Heart left ventricle (tissue), 16 donors: Measurements from ENCODE around the gene SERAC1. TPM values are rescaled to one million over a fixed set of nuclear protein-coding genes. Genes with fewer than 3 reads are reported as not detected.
"Not testable (repeated sequence)": the region's sequence is repeated elsewhere in the genome, so short reads cannot be mapped to it uniquely, and the experiment has no call there.

Source experiments
- ATAC-seq, 4 donors: fragments of 200-7000 bp; cut with Tn5 transposase; one replicate each; pipeline ENCODE4 v1.9.1; 2020 to 2022; ENCODE audit warnings: moderate library complexity in 4 of 4, mild to moderate bottlenecking in 3 of 4, moderate number of reproducible peaks in 1 of 4
- DNase-seq, 5 donors: peaks; one replicate each; pipeline ENCODE4 v3.0.0-alpha.2; 2020
- H3K27ac ChIP-seq, 12 donors: fragments of 200-600 bp; sonication (generic) in 4 of 12; one replicate each; pipeline versions ENCODE4 v1.5.0 to v1.8.0; 2016 to 2022; ENCODE audit warnings: mild to moderate bottlenecking in 2 of 12
- H3K27me3 ChIP-seq, 9 donors: fragments of 200-600 bp; sonication (generic) in 2 of 9; one replicate each; pipeline versions ENCODE4 v1.5.1 to v1.8.0; 2016 to 2022; ENCODE audit warnings: mild to moderate bottlenecking in 3 of 9
- H3K36me3 ChIP-seq, 9 donors: fragments of 200-600 bp; sonication (generic) in 2 of 9; one replicate each; pipeline versions ENCODE4 v1.5.0 to v1.8.0; 2018 to 2022; ENCODE audit warnings: mild to moderate bottlenecking in 2 of 9
- H3K4me1 ChIP-seq, 12 donors: fragments of 200-600 bp; sonication (generic) in 4 of 12; one replicate each; pipeline versions ENCODE4 v1.5.0 to v1.8.0; 2016 to 2022; ENCODE audit warnings: mild to moderate bottlenecking in 3 of 12
- H3K4me3 ChIP-seq, 12 donors: fragments of 200-600 bp; sonication (generic) in 4 of 12; one replicate each; pipeline versions ENCODE4 v1.5.0 to v1.8.0; 2017 to 2022; ENCODE audit warnings: mild to moderate bottlenecking in 9 of 12, moderate library complexity in 4 of 12
- H3K9me3 ChIP-seq, 12 donors: fragments of 200-600 bp; sonication (generic) in 4 of 12; one replicate each; pipeline versions ENCODE4 v1.5.0 to v1.8.0; 2016 to 2022; ENCODE audit warnings: mild to moderate bottlenecking in 1 of 12
- POLR2A ChIP-seq, 2 donors: fragments of 450-650 bp; IDR thresholded peaks; one replicate each; pipeline ENCODE4 v1.6.1; 2017; ENCODE audit warnings: antibody characterized with exemption in 2 of 2, mild to moderate bottlenecking in 2 of 2, moderate library complexity in 2 of 2
- WGBS, 4 donors: extraction: QIAGEN DNeasy Blood & Tissue Kit in 2 of 4; methylation state at CpG; one replicate each; pipeline versions ENCODE4 v1.1.5 to v1.1.7; 2013 to 2018; 5-methylcytosine and 5-hydroxymethylcytosine counted together
- intact Hi-C, 10 donors: fragments of 100-400 bp; cut with DNase I; formaldehyde crosslinking; loops; one replicate each; pipeline versions ENCODE4 v1.11.1 to v1.14.2; 2022
- polyA plus RNA-seq, 2 donors: library from polyadenylated mRNA; stranded (reverse); fragments of 200-250 nt; gene quantifications; one replicate each; pipeline ENCODE4 v1.2.3, GENCODE V29; 2013
- total RNA-seq, 9 donors: library from RNA; depleted of rRNA in 2 of 9; stranded (reverse); fragments of >200 nt in 2 of 9; fragmentation: NEBNext Ultra II Directional in 3 of 9; extraction: Animal tissue kit (Norgen Biotek cat#: 25700) in 3 of 9; gene quantifications; one replicate each; pipeline versions ENCODE4 v1.1.0 to v1.2.4, GENCODE V29; 2016 to 2023
- TF ChIP-seq, protein P1 (sequence below), 12 donors: fragments of 200-600 bp; sonication (generic) in 4 of 12; IDR thresholded peaks; one replicate each; pipeline versions ENCODE4 v1.5.0 to v1.8.0; 2018 to 2022; ENCODE audit warnings: antibody characterized with exemption in 12 of 12, mild to moderate bottlenecking in 5 of 12
- donor health status: ischemic (EF 13 %, LVEDD 7.1; RV severe dilation, severe dysfunction).
- donor health status: healthy with polysubstance abuse.
- donor health status: DM: no; HTN: yes; CAD: no.
- donor health status: DM: no; HTN: no; CAD: no.
- donor health status: ischemic (EF 25% LVEDD 6.9; RV normal size, moderate dysfunction).
- donor health status: ischemic (EF 25% LVEDD 5.7; RV mildly dilated, moderate dysfunction).
- donor health status: healthy.
- donor health status: DM: yes; HTN: yes; CAD: no.
- donor health status: ischemic (EF 35%, LVEDD 5.7; RV mildly dilated, moderate dysfunction).
- donor health status: nonischemic (EF 11% LVEDD 7.7; RV severe dilation, severe dysfunction).
- donor health status: DM: yes; HTN: yes; CAD: no.
- donor health status: PGD.
- donor health status: ischemic (EF 29% LVEDD 5.4; RV normal size, mild dysfunction).
- donor health status: nonischemic (EF 23%, LVEDD 6.1; RV moderate dilation, normal function).

SERAC1 gene
- total and polyA plus RNA-seq, 11 donors: 1.5 to 7.0 (median 5.5) TPM

DNA sequence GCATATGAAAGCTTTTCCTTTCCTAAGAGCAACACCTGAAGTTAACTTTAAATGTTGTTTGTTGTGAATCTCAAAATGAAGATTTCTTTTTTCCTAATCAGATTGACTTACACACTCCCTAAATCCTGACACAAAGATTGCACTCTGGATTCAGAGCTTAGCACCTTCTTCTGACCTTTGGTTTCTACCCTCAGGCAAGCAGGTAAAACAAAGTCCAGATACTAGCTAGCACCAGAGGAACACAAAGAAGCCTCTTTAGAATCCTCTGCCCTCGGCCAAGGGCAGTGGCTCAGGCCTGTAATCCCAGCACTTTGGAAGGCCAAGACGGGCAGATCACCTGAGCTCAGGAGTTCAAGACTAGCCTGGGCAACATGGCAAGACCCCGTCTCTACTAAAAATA lies 14.5 kb downstream of the SERAC1 start:
- Histone ChIP-seq H3K36me3 (peaks cover 0 to 45% (median 21%) of the 10 kb centered on the region in 9 donors), H3K27me3 (no peaks in the 10 kb centered on the region), H3K4me3 (no peak overlapping the region), H3K27ac (no peak overlapping the region), H3K4me1 (no peaks in the 10 kb centered on the region), H3K9me3 (no peaks in the 10 kb centered on the region)
- no peak for DNase-seq
- no peak for TF ChIP-seq POLR2A (IDR thresholded peaks at IDR 0.05)
- TF ChIP-seq, protein P1, sequence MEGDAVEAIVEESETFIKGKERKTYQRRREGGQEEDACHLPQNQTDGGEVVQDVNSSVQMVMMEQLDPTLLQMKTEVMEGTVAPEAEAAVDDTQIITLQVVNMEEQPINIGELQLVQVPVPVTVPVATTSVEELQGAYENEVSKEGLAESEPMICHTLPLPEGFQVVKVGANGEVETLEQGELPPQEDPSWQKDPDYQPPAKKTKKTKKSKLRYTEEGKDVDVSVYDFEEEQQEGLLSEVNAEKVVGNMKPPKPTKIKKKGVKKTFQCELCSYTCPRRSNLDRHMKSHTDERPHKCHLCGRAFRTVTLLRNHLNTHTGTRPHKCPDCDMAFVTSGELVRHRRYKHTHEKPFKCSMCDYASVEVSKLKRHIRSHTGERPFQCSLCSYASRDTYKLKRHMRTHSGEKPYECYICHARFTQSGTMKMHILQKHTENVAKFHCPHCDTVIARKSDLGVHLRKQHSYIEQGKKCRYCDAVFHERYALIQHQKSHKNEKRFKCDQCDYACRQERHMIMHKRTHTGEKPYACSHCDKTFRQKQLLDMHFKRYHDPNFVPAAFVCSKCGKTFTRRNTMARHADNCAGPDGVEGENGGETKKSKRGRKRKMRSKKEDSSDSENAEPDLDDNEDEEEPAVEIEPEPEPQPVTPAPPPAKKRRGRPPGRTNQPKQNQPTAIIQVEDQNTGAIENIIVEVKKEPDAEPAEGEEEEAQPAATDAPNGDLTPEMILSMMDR (IDR thresholded peaks at IDR 0.05): no peak
- no peak for ATAC-seq
- intact Hi-C loops: no loop called here
- WGBS, 4 donors: 92 to 98% (median 95%) methylated on average over 3 of the region's 3 CpGs

DNA sequence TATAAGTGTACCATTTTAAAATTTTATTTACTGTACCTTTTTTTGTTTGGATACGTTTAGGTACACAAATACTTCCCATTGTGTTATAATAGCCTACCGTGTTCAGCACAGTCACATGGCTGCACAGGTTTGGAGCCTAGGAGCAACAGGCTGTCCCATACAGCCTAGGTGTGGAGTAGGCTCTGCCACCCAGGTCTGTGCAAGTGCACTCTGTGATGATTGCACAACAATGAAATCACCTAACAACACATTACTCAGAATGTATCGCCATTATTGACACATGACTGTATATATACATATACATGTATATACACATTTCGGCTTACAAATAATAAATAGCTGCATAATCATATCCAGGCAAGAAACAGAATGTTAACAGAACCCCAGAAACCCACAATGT lies 15.4 kb downstream of the SERAC1 start:
- TF ChIP-seq POLR2A (IDR thresholded peaks at IDR 0.05): no peak
- TF ChIP-seq, protein P1 (IDR thresholded peaks at IDR 0.05): no peak
- no peak overlapping the region for H3K4me3 ChIP-seq
- no peak overlapping the region for H3K27ac ChIP-seq
- intact Hi-C loops: no loop called here
- no peaks in the 10 kb centered on the region for H3K4me1 ChIP-seq
- no peak for DNase-seq
- H3K9me3 ChIP-seq: no peaks in the 10 kb centered on the region
- H3K27me3 ChIP-seq: no peaks in the 10 kb centered on the region
- peaks cover 0 to 41% (median 21%) of the 10 kb centered on the region in 9 donors for H3K36me3 ChIP-seq
- ATAC-seq: no peak
- WGBS, 4 donors: 94 to 100% (median 96%) methylated on average over 4 of the region's 4 CpGs

DNA sequence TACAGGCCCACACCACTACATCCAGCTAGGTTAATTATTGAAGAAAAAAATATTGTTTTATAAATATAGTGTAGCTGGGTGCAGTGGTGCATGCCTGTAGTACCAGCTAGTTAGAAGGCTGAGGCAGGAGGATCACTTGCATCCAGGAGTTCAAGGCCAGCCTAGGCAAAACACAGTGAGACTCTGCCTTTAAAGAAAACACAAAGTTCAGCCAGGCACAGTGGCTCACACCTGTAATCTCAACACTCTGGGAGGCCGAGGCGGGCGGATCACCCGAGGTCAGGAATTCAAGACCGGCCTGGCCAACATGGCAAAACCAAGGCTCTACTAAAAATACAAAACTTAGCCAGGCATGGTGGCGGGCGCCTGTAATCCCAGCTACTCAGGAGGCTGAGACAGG lies 16.0 kb downstream of the SERAC1 start:
- H3K4me1 ChIP-seq, H3K27ac ChIP-seq, intact Hi-C loops, H3K4me3 ChIP-seq, DNase-seq, H3K9me3 ChIP-seq, ATAC-seq, H3K27me3 ChIP-seq: not testable (repeated sequence)
- H3K36me3 ChIP-seq: peaks cover 0 to 37% (median 21%) of the 10 kb centered on the region in 9 donors
- WGBS, 4 donors: 96 to 97% (median 96%) methylated on average over 7 of the region's 7 CpGs

DNA sequence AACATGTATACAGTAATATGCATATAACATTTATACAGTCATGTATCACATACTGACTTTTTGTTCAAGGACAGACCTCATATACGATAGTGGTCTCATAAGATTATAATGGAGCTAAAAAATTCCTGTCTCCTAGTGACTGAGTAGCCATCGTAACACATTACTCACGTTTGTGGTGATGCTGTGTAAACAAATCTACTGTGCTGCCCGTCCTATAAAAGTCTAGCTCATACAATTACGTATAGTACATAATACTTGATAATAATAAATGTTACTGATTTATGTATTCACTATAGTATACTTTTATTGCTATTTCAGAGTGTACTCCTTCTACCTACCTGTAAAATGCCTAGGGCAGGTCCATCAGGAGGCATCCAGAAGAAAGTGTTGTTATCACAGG lies 17.4 kb downstream of the SERAC1 start:
- WGBS, 4 donors: 93 to 94% (median 93%) methylated on average over 5 of the region's 5 CpGs
- ATAC-seq (no peak), DNase-seq (no peak)
- Histone ChIP-seq H3K27ac (no peak overlapping the region), H3K27me3 (no peaks in the 10 kb centered on the region), H3K9me3 (no peaks in the 10 kb centered on the region), H3K36me3 (peaks cover 0 to 43% (median 25%) of the 10 kb centered on the region in 9 donors), H3K4me3 (no peak overlapping the region), H3K4me1 (no peaks in the 10 kb centered on the region)
- TF ChIP-seq, protein P1 (IDR thresholded peaks at IDR 0.05): no peak
- TF ChIP-seq POLR2A (IDR thresholded peaks at IDR 0.05): no peak
- intact Hi-C loops: no loop called here

DNA sequence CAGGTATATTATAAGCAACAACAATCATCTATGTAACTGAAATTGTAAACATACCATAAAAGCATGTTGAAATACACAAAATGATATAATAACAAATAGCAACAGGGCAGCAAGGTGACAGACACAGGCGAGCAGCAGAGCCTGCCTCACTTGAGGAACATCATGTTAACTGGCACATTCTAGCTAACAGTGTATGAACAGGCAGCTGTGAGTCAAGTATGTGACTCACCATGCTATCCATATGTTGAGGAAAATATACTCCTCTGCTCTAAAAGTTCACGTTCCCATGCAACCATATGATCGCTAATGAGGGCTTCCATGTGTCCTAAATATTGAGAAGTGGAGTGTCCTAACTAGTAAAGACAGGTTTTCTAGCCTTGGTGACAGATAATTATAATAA lies 18.4 kb downstream of the SERAC1 start:
- H3K27me3 ChIP-seq: no peaks in the 10 kb centered on the region
- TF ChIP-seq, protein P1 (IDR thresholded peaks at IDR 0.05): no peak
- TF ChIP-seq POLR2A (IDR thresholded peaks at IDR 0.05): no peak
- no peak for ATAC-seq
- WGBS, 4 donors: 62 to 97% (median 84%) methylated on average over 3 of the region's 3 CpGs
- H3K9me3 ChIP-seq: no peaks in the 10 kb centered on the region
- intact Hi-C loops: no loop called here
- H3K4me1 ChIP-seq: no peaks in the 10 kb centered on the region
- peaks cover 0 to 40% (median 25%) of the 10 kb centered on the region in 9 donors for H3K36me3 ChIP-seq
- no peak for DNase-seq
- no peak overlapping the region for H3K27ac ChIP-seq
- H3K4me3 ChIP-seq: no peak overlapping the region
